Heart right ventricle (tissue), 16 donors: ENCODE data around the gene C5orf15. TPM values are rescaled to one million over a fixed set of nuclear protein-coding genes. Genes with fewer than 3 reads are reported as not detected.
A peak's percentile ranks its signal among the peaks of the same experiment; 100 is the strongest.

Source experiments
- ATAC-seq, 8 donors: fragments of 200-7000 bp; cut with Tn5 transposase; one replicate each; pipeline ENCODE4 v1.9.1; 2020; ENCODE audit warnings: mild to moderate bottlenecking in 8 of 8, moderate library complexity in 8 of 8, moderate number of reproducible peaks in 1 of 8
- DNase-seq, 2 donors: peaks; one replicate each; pipeline ENCODE4 v3.0.0-alpha.2; 2020
- H3K27ac ChIP-seq, 10 donors: fragments of 200-600 bp; sonication (generic) in 2 of 10; one replicate each; pipeline versions ENCODE4 v1.5.0 to v1.8.0; 2020 to 2022; ENCODE audit warnings: mild to moderate bottlenecking in 3 of 10
- H3K27me3 ChIP-seq, 7 donors: fragments of 200-600 bp; one replicate each; pipeline ENCODE4 v1.8.0; 2021 to 2022; ENCODE audit warnings: mild to moderate bottlenecking in 2 of 7
- H3K36me3 ChIP-seq, 9 donors: fragments of 200-600 bp; sonication (generic) in 1 of 9; one replicate each; pipeline versions ENCODE4 v1.5.0 to v1.8.0; 2020 to 2022; ENCODE audit warnings: mild to moderate bottlenecking in 2 of 9
- H3K4me1 ChIP-seq, 9 donors: fragments of 200-600 bp; sonication (generic) in 1 of 9; one replicate each; pipeline versions ENCODE4 v1.5.0 to v1.8.0; 2020 to 2022; ENCODE audit warnings: mild to moderate bottlenecking in 4 of 9
- H3K4me3 ChIP-seq, 10 donors: fragments of 200-600 bp; sonication (generic) in 2 of 10; one replicate each; pipeline versions ENCODE4 v1.5.0 to v1.8.0; 2020 to 2022; ENCODE audit warnings: mild to moderate bottlenecking in 7 of 10, moderate library complexity in 2 of 10
- H3K9me3 ChIP-seq, 11 donors: fragments of 200-600 bp in 10 of 11; sonication (generic) in 2 of 11; one replicate each; pipeline versions ENCODE4 v1.5.0 to v1.8.0; 2013 to 2022; ENCODE audit warnings: mild to moderate bottlenecking in 2 of 11, control low read depth in 1 of 11, moderate library complexity in 1 of 11
- CTCF ChIP-seq, 9 donors: fragments of 200-600 bp; sonication (generic) in 2 of 9; IDR thresholded peaks; one replicate each; pipeline versions ENCODE4 v1.5.0 to v1.8.0; 2021 to 2022; ENCODE audit warnings: antibody characterized with exemption in 9 of 9, mild to moderate bottlenecking in 5 of 9, moderate library complexity in 1 of 9
- WGBS, 2 donors: extraction: QIAGEN DNeasy Blood & Tissue Kit; methylation state at CpG; one replicate each; pipeline ENCODE4 v1.1.7; 2013; ENCODE audit warnings: inconsistent platforms in 1 of 2; 5-methylcytosine and 5-hydroxymethylcytosine counted together
- intact Hi-C, 10 donors: fragments of 100-400 bp; cut with DNase I; formaldehyde crosslinking; loops; one replicate each; pipeline versions ENCODE4 v1.11.1 to v1.14.2; 2022
- polyA plus RNA-seq, 2 donors: library from polyadenylated mRNA; stranded (reverse); fragments of 200-250 nt; gene quantifications; one replicate each; pipeline ENCODE4 v1.2.3, GENCODE V29; 2013
- total RNA-seq, 10 donors: library from RNA; stranded (reverse); fragmentation: NEBNext Ultra II Directional in 3 of 10; extraction: Animal tissue kit (Norgen Biotek cat#: 25700) in 3 of 10; gene quantifications; one replicate each; pipeline versions ENCODE4 v1.2.1 to v1.2.4, GENCODE V29; 2021 to 2023
- donor health status: Arrhythmogenic right ventricular cardiomyopathy.
- donor health status: ischemic (EF 13 %, LVEDD 7.1; RV severe dilation, severe dysfunction).
- donor health status: healthy with polysubstance abuse.
- donor health status: DM: no; HTN: yes; CAD: no.
- donor health status: DM: no; HTN: no; CAD: no.
- donor health status: ischemic (EF 25% LVEDD 6.9; RV normal size, moderate dysfunction).
- donor health status: ischemic (EF 25% LVEDD 5.7; RV mildly dilated, moderate dysfunction).
- donor health status: healthy.
- donor health status: DM: yes; HTN: yes; CAD: no.
- donor health status: Ischemic cardiomyopathy.
- donor health status: ischemic (EF 35%, LVEDD 5.7; RV mildly dilated, moderate dysfunction).
- donor health status: nonischemic (EF 11% LVEDD 7.7; RV severe dilation, severe dysfunction).
- donor health status: DM: yes; HTN: yes; CAD: no.
- donor health status: PGD.
- donor health status: ischemic (EF 29% LVEDD 5.4; RV normal size, mild dysfunction).
- donor health status: nonischemic (EF 23%, LVEDD 6.1; RV moderate dilation, normal function).

Gene C5orf15
- total and polyA plus RNA-seq, 12 donors: 22.2 to 55.3 (median 33.9) TPM

GRCh38 chr5:133919148-133920136 is 49.0 kb downstream of the C5orf15 start:
- peak in 3 of 8 donors; percentile 43 to 51 (median 50) for ATAC-seq
- whole genome bisulfite sequencing, 2 donors: 92 to 94% methylated on average over 16 of the region's 16 CpGs

GRCh38 chr5:133918731-133919130 is 49.7 kb downstream of the C5orf15 start:
- Histone ChIP-seq H3K36me3 (no peaks in the 10 kb centered on the region), H3K4me3 (no peak overlapping the region), H3K27me3 (peaks cover 0 to 14% (median 0%) of the 10 kb centered on the region in 7 donors), H3K4me1 (no peaks in the 10 kb centered on the region), H3K9me3 (no peaks in the 10 kb centered on the region), H3K27ac (no peak overlapping the region)
- TF ChIP-seq CTCF (IDR thresholded peaks at IDR 0.05): no peak
- DNase-seq (no peak), ATAC-seq (no peak)
- intact Hi-C loops: no loop called here
- WGBS, 2 donors: 91 to 94% methylated on average over 10 of the region's 10 CpGs

More at GRCh38 chr5:133919148-133920136, 49.0 kb downstream of the C5orf15 start:
- Histone ChIP-seq H3K36me3 (no peaks in the 10 kb centered on the region), H3K4me1 (no peaks in the 10 kb centered on the region), H3K9me3 (no peaks in the 10 kb centered on the region), H3K27me3 (peaks cover 0 to 14% (median under 1%) of the 10 kb centered on the region in 7 donors), H3K4me3 (no peak overlapping the region), H3K27ac (no peak overlapping the region)
- intact Hi-C loops: no loop called here
- TF ChIP-seq CTCF (IDR thresholded peaks at IDR 0.05): no peak
- no peak for DNase-seq

GRCh38 chr5:133918316-133918715 is 50.1 kb downstream of the C5orf15 start:
- no peaks in the 10 kb centered on the region for H3K4me1 ChIP-seq
- ATAC-seq: no peak
- intact Hi-C loops: no loop called here
- DNase-seq: no peak
- peaks cover 0 to 11% (median 0%) of the 10 kb centered on the region in 7 donors for H3K27me3 ChIP-seq
- no peak for TF ChIP-seq CTCF (IDR thresholded peaks at IDR 0.05)
- H3K9me3 ChIP-seq: no peaks in the 10 kb centered on the region
- no peak overlapping the region for H3K27ac ChIP-seq
- WGBS, 2 donors: 91 to 92% methylated on average over 10 of the region's 10 CpGs
- no peaks in the 10 kb centered on the region for H3K36me3 ChIP-seq
- no peak overlapping the region for H3K4me3 ChIP-seq

GRCh38 chr5:133917785-133918184 is 50.6 kb downstream of the C5orf15 start:
- no peak overlapping the region for H3K27ac ChIP-seq
- no peak for ATAC-seq
- intact Hi-C loops: no loop called here
- H3K27me3 ChIP-seq: peaks cover 0 to 8% (median 0%) of the 10 kb centered on the region in 7 donors
- WGBS, 2 donors: 81 to 90% methylated on average over 7 of the region's 7 CpGs
- no peak overlapping the region for H3K4me3 ChIP-seq
- DNase-seq: no peak
- TF ChIP-seq CTCF (IDR thresholded peaks at IDR 0.05): no peak
- H3K9me3 ChIP-seq: no peaks in the 10 kb centered on the region
- H3K36me3 ChIP-seq: no peaks in the 10 kb centered on the region
- H3K4me1 ChIP-seq: no peaks in the 10 kb centered on the region
